K562 (cell line): ENCODE results near the gene RAB24. TPM values are rescaled to one million over a fixed set of nuclear protein-coding genes. Genes with fewer than 3 reads are reported as not detected.
A peak's percentile ranks its signal among the peaks of the same experiment; 100 is the strongest.

ENCODE experiments used
- ATAC-seq: fragments of 200-7000 bp; cut with Tn5 transposase; 3 replicates; pipeline ENCODE4 v1.9.1; 2020; ENCODE audit warnings: moderate library complexity
- BruUV-seq: library from RNA; stranded (reverse); fragments of 400-500 nt; replicated peaks from 2 replicates; lab custom pipeline; 2021; lab: Mats Ljungman, UMichigan
- CTCF ChIA-PET: fragments of 300-600 bp; formaldehyde crosslinking; extraction: SDS; loops from one replicate; lab custom pipeline; 2021; ENCODE audit warnings: low intra/inter-chr PET ratio; lab: Yijun Ruan, JAX
- POLR2A ChIA-PET: fragments of 300-600, 350-650 bp; sonication (Branson Sonifier 250); formaldehyde crosslinking; extraction: SDS; loops from one replicate; lab custom pipeline; 2021; ENCODE audit warnings: antibody characterized with exemption, inconsistent platforms; lab: Yijun Ruan, JAX
- DNase-seq, 4 experiments: peaks; one replicate each; pipeline versions ENCODE4 v3.0.0 to v3.0.0-alpha.2; 2011 to 2018; ENCODE audit warnings: low spot score in 3 of 4, mixed read lengths in 3 of 4; ENCODE audit errors: extremely low read depth in 1 of 4
- FAIRE-seq: peaks from 2 replicates; lab custom pipeline; 2011; peaks lifted over from hg19 to GRCh38; lab: Jason Lieb, UNC
- H2AFZ ChIP-seq: 2 replicates; pipeline ENCODE4 v1.6.0; 2011; ENCODE audit warnings: low read depth, low read length, control low read depth, inconsistent platforms
- H3K27ac ChIP-seq: fragments of 200-600 bp; 3 replicates; pipeline ENCODE4 v1.8.0; 2011; ENCODE audit warnings: low read depth, mild to moderate bottlenecking, control low read depth, inconsistent platforms, low read length, moderate library complexity, mixed read lengths; ENCODE audit errors: extremely low read depth
- H3K27me3 ChIP-seq, 2 experiments: fragments of 300-600 bp in 1 of 2; 2 replicates in 1 of 2; 3 replicates in 1 of 2; pipeline versions ENCODE4 v1.6.0 to v1.8.0; 2011; ENCODE audit warnings: inconsistent platforms in 2 of 2, low read length in 2 of 2, mild to moderate bottlenecking in 1 of 2, mixed read lengths in 1 of 2, moderate library complexity in 1 of 2; ENCODE audit not compliant: control insufficient read depth in 2 of 2, insufficient read depth in 2 of 2
- H3K36me3 ChIP-seq: fragments of 300-600 bp; 3 replicates; pipeline ENCODE4 v1.8.0; 2011; ENCODE audit warnings: mild to moderate bottlenecking, low read length, inconsistent platforms; ENCODE audit not compliant: control insufficient read depth, insufficient read depth
- H3K4me1 ChIP-seq, 2 experiments: fragments of 200-600 bp in 1 of 2; replicated peaks in 1 of 2; 2 replicates in 1 of 2; 3 replicates in 1 of 2; pipeline versions ENCODE4 v1.5.1 to v1.8.0; 2011; ENCODE audit warnings: inconsistent platforms in 2 of 2, low read length in 2 of 2, mild to moderate bottlenecking in 1 of 2, mixed read lengths in 1 of 2, moderate library complexity in 1 of 2; ENCODE audit not compliant: control insufficient read depth in 2 of 2, insufficient read depth in 2 of 2
- H3K4me2 ChIP-seq: 2 replicates; pipeline ENCODE4 v1.6.1; 2011; ENCODE audit warnings: low read length, control low read depth, inconsistent platforms, mixed read lengths; ENCODE audit not compliant: insufficient read depth
- H3K4me3 ChIP-seq: fragments of 200-600 bp; sonication (generic), shearing (Covaris generic); 2 replicates; pipeline ENCODE4 v1.5.1; 2016; ENCODE audit warnings: control low read depth, inconsistent platforms
- H3K79me2 ChIP-seq: fragments of 200-600 bp; 3 replicates; pipeline ENCODE4 v1.8.0; 2011; ENCODE audit warnings: low read length, inconsistent platforms; ENCODE audit not compliant: control insufficient read depth, insufficient read depth
- H3K9ac ChIP-seq, 2 experiments: 2 replicates each; pipeline versions ENCODE4 v1.6.0 to v1.6.1; 2011; ENCODE audit warnings: low read depth in 2 of 2, low read length in 2 of 2, control low read depth in 1 of 2, inconsistent platforms in 1 of 2, mild to moderate bottlenecking in 1 of 2, mixed read lengths in 1 of 2; ENCODE audit not compliant: insufficient read depth in 1 of 2
- H3K9me1 ChIP-seq: one replicate; pipeline ENCODE4 v1.6.0; 2011; ENCODE audit warnings: inconsistent platforms, mild to moderate bottlenecking, low read length, moderate library complexity; ENCODE audit not compliant: control insufficient read depth, insufficient read depth
- H3K9me3 ChIP-seq: replicated peaks from 2 replicates; pipeline ENCODE4 v1.5.1; 2011; ENCODE audit warnings: low read depth, low read length, inconsistent platforms; ENCODE audit not compliant: control insufficient read depth, insufficient read depth
- H4K20me1 ChIP-seq: replicated peaks from 2 replicates; pipeline ENCODE4 v1.6.1; 2011; ENCODE audit warnings: low read length, inconsistent platforms, mixed read lengths; ENCODE audit not compliant: control insufficient read depth, insufficient read depth
- EGR1 ChIP-seq: fragments of 450-650 bp; conservative IDR thresholded peaks from 2 replicates; pipeline ENCODE4 v1.6.1; 2017; ENCODE audit warnings: mild to moderate bottlenecking
- ETV1 ChIP-seq: fragments of 450-650 bp; conservative IDR thresholded peaks from 2 replicates; pipeline ENCODE4 v1.6.1; 2016; ENCODE audit warnings: missing genetic modification characterization, control low read depth, low read depth, missing compliant biosample characterization
- HLTF ChIP-seq: fragments of 450-650 bp; IDR thresholded peaks from 2 replicates; pipeline ENCODE4 v1.6.1; 2016
- KDM5B ChIP-seq: fragments of 200-600 bp; sonication (generic); IDR thresholded peaks from 2 replicates; pipeline ENCODE4 v1.6.1; 2012; ENCODE audit warnings: low read depth, mild to moderate bottlenecking, moderate library complexity, low read length, control low read depth, inconsistent platforms; ENCODE audit not compliant: insufficient replicate concordance
- MIER1 ChIP-seq: fragments of 450-650 bp; IDR thresholded peaks from 2 replicates; pipeline ENCODE4 v1.6.1; 2016; ENCODE audit warnings: antibody characterized with exemption, mild to moderate bottlenecking, low read depth
- MXI1 ChIP-seq: IDR thresholded peaks from 2 replicates; pipeline ENCODE4 v1.6.1; 2011; ENCODE audit warnings: low read depth, mild to moderate bottlenecking, improper control_type of control experiment, low read length
- NR1H2 ChIP-seq: sonication (generic); formaldehyde crosslinking; IDR thresholded peaks from 2 replicates; pipeline ENCODE4 v1.4.0; 2020; ENCODE audit warnings: mild to moderate bottlenecking, missing genetic modification reagents
- TCF7L2 ChIP-seq: fragments of 150-350 bp; IDR thresholded peaks from 2 replicates; pipeline ENCODE4 v1.6.1; 2016; ENCODE audit warnings: low read depth, mild to moderate bottlenecking, low read length, moderate library complexity
- ZFP36 ChIP-seq: fragments of 150-350 bp; IDR thresholded peaks from 2 replicates; pipeline ENCODE4 v1.6.1; 2018; ENCODE audit warnings: low read length, low read depth; ENCODE audit not compliant: partially characterized antibody
- WGBS: fragments of 100-300 bp; shearing (Covaris generic); methylation state at CpG from one replicate; pipeline ENCODE4 v1.1.6; 2016; ENCODE audit warnings: low coverage, mixed read lengths; ENCODE audit not compliant: insufficient coverage; ENCODE audit errors: missing lambda C conversion rate; 5-methylcytosine and 5-hydroxymethylcytosine counted together
- in situ Hi-C: fragments of 300-500 bp; cut with MboI; formaldehyde crosslinking; loops from 4 replicates; pipeline ENCODE4 v1.15.0; 2018; ENCODE audit warnings: inconsistent platforms, mixed read lengths
- intact Hi-C: fragments of 100-400 bp; cut with micrococcal nuclease; formaldehyde crosslinking; loops from 2 replicates; pipeline ENCODE4 v1.14.2; 2022
- polyA plus RNA-seq, 8 experiments: library from polyadenylated mRNA; depleted of rRNA in 4 of 8; stranded (reverse) in 5 of 8; unstranded in 3 of 8; fragments of >200 nt; fragmentation: Nextera tagmentation in 2 of 8; fragmentation: Illumina TruSeq in 1 of 8; extraction: Ambion mirVana in 2 of 8; extraction: Trizol in 1 of 8; gene quantifications; 2 replicates each; pipeline versions ENCODE4 v1.2.1 to v1.2.3, GENCODE V29; 2011 to 2014; ENCODE audit warnings: inconsistent platforms in 1 of 8, missing spikeins in 1 of 8
- total RNA-seq, 7 experiments: library from RNA; depleted of rRNA in 6 of 7; stranded (reverse); fragments of >200 nt in 6 of 7; fragmentation: Illumina TruSeq in 2 of 7; extraction: Trizol in 2 of 7; gene quantifications; 2 replicates each; pipeline versions ENCODE4 v1.2.1 to v1.2.3, GENCODE V29; 2011 to 2021; ENCODE audit warnings: low replicate concordance in 1 of 7
- TF ChIP-seq, protein P1 (sequence below): fragments of 250-450 bp; sonication (Bioruptor Pico); IDR thresholded peaks from 2 replicates; pipeline ENCODE4 v1.4.0; 2020; ENCODE audit warnings: mild to moderate bottlenecking

The RAB24 gene
- total and polyA plus RNA-seq, 9 of the 15 experiments (the other 6 are each of a cell fraction or from before 2014, with no cell fraction given): 13.9 to 107 (median 34.8) TPM

DNA sequence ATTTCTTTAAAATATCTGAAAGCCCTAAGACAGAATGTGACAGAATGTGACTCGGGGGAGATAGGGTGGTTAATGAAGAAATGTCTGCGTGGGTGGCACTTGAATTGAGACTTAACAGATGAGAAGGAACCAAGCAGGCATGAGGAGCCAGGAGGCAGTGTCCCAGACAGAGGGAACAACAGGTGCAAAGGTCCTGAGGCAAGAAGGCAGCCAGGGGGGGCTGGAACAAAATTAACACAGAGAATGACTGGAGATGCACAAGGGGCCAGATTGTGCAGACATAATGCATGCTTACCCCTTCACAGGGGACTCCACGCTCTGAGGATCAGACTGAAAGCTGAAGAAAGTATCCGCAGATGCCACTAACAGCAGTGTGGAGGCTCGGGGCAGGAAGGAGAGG, 46.2 kb upstream of the RAB24 start:
- BruUV-seq: no TSS peak
- Histone ChIP-seq H3K36me3 (peaks cover 44% of the 10 kb centered on the region), H3K9me1 (no peaks in the 10 kb centered on the region), H4K20me1 (no peaks in the 10 kb centered on the region), H3K4me2 (peak overlapping the region; percentile 96), H3K27me3 (no peaks in the 10 kb centered on the region), H3K9ac (peak overlapping the region; percentile 95 to 97; a peak in 3 of 4 replicates), H2AFZ (no peak overlapping the region), H3K4me1 (peaks cover 17 to 24% of the 10 kb centered on the region in 2 experiments; a peak in 4 of 5 replicates), H3K4me3 (peak overlapping the region; percentile 81), H3K9me3 (no peaks in the 10 kb centered on the region), H3K27ac (no peak overlapping the region), H3K79me2 (peaks cover 64% of the 10 kb centered on the region)
- intact Hi-C loops (no loop called here), in situ Hi-C loops (no loop called here)
- WGBS: 46% methylated on average over 5 of the region's 5 CpGs
- TF ChIP-seq EGR1 (peak; percentile 44; the same call in 1 of the 2 replicates), NR1H2 (no peak), KDM5B (no peak), MIER1 (no peak), TCF7L2 (no peak), HLTF (no peak), ZFP36 (peak; percentile 31), MXI1 (no peak), ETV1 (tag) (no peak)
- TF ChIP-seq, protein P1, sequence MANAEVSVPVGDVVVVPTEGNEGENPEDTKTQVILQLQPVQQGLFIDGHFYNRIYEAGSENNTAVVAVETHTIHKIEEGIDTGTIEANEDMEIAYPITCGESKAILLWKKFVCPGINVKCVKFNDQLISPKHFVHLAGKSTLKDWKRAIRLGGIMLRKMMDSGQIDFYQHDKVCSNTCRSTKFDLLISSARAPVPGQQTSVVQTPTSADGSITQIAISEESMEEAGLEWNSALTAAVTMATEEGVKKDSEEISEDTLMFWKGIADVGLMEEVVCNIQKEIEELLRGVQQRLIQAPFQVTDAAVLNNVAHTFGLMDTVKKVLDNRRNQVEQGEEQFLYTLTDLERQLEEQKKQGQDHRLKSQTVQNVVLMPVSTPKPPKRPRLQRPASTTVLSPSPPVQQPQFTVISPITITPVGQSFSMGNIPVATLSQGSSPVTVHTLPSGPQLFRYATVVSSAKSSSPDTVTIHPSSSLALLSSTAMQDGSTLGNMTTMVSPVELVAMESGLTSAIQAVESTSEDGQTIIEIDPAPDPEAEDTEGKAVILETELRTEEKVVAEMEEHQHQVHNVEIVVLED (CRISPR knock-in tag): no peak
- ChIA-PET CTCF (no interaction called here), POLR2A (interaction anchor here (0.9 to 3.4 kb wide), 3 partner anchors 11 to 215 kb away, joined by 3 to 18 read pairs (median 7); no protein-coding TSS in a partner anchor)
- DNase-seq (no peak), ATAC-seq (no peak), FAIRE-seq (no peak)
